ENCODE results near the gene FBXO28. TPM values are rescaled to one million over a fixed set of nuclear protein-coding genes. Genes with fewer than 3 reads are reported as not detected.

Gene FBXO28
- total RNA-seq, 1 experiment from 2014 or later = 36.6 TPM

DNA sequence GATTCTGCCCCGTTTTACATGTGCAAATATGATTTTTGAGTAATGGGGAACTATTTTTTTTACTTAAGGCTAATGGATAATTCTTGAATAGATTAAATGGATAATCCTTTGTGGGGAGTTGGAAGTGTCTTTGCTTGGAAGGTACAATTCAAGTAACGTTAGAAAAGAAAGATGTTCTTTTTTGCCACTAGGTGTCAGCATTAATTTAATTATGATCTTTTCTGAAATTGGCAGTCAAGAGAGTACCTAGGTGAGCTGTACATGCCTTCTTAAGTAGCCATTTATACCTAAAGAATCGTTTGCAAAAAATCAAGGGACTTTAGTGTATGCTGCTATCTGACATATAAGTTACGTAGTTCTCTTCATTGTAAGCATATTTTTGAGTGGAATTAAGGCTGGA, 2.2 kb downstream of the FBXO28 start:
- ChIA-PET CTCF (interaction anchor here (0.7 to 0.8 kb wide), 2 partner anchors 217 to 235 kb away, joined by 3 to 5 read pairs; no protein-coding TSS in a partner anchor), POLR2A (interaction anchor here (0.6 to 0.9 kb wide), 2 partner anchors 43 to 61 kb away, joined by 4 to 5 read pairs; no protein-coding TSS in a partner anchor)
- no peak; the same call in 1 of the 2 replicates for ATAC-seq
- in situ Hi-C loops (cut with HindIII; ENCODE audit: low pct_unique_long_range_greater_than_20kb, low sequenced_read_pairs) = no loop called here
- Histone ChIP-seq H3K4me1 (ENCODE audit: control insufficient read depth, insufficient read depth, low read length) (peaks cover 15% of the 10 kb centered on the region), H3K27ac (ENCODE audit: low read length) (no peak overlapping the region), H3K9me3 (ENCODE audit: control insufficient read depth, insufficient read depth, low read depth, low read length) (no peaks in the 10 kb centered on the region), H3K27me3 (ENCODE audit: control insufficient read depth, insufficient read depth, low read length) (no peaks in the 10 kb centered on the region), H3K36me3 (ENCODE audit: control insufficient read depth, insufficient read depth, low read length) (peaks cover 9% of the 10 kb centered on the region), H3K4me3 (ENCODE audit: low read depth in 2 of 2, low read length in 2 of 2) (no peak overlapping the region; a peak in 1 of 4 replicates)
- BruUV-seq (replicated peaks) = no TSS peak
- intact Hi-C loops (cut with micrococcal nuclease; ENCODE audit: unreplicated experiment) = loop anchor here (1.0 kb wide), 1 partner anchor 217 kb away; no protein-coding TSS in a partner anchor
- TF ChIP-seq, protein P1, sequence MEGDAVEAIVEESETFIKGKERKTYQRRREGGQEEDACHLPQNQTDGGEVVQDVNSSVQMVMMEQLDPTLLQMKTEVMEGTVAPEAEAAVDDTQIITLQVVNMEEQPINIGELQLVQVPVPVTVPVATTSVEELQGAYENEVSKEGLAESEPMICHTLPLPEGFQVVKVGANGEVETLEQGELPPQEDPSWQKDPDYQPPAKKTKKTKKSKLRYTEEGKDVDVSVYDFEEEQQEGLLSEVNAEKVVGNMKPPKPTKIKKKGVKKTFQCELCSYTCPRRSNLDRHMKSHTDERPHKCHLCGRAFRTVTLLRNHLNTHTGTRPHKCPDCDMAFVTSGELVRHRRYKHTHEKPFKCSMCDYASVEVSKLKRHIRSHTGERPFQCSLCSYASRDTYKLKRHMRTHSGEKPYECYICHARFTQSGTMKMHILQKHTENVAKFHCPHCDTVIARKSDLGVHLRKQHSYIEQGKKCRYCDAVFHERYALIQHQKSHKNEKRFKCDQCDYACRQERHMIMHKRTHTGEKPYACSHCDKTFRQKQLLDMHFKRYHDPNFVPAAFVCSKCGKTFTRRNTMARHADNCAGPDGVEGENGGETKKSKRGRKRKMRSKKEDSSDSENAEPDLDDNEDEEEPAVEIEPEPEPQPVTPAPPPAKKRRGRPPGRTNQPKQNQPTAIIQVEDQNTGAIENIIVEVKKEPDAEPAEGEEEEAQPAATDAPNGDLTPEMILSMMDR (IDR thresholded peaks at IDR 0.05) = peak; percentile 67; the same call in 1 of the 2 replicates
- no peak for TF ChIP-seq SIN3A (IDR thresholded peaks at IDR 0.05; ENCODE audit: borderline replicate concordance, insufficient read depth, low read depth, low read length)
- peak; percentile 63 for DNase-seq (ENCODE audit: low read depth, low spot score)

DNA sequence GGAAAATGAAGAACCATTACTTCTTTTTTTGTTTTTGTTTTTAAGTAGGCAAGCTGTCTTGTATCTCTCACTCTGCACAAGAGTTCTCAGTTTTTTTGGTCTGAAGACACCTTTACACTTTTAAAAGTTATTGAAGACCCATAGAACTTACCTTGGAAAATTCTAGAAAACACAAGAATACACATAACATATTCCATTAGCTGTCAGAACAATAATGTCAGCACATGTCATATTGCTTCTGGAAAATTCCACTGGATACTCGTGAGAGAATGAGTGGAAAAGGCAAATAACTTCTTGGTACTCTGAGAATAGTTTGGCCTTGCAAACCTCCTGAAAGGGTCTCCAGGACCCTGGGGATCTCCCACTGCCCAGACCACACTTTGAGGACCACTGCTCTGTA, 4.8 kb downstream of the FBXO28 start:
- TSS peak; percentile 15 for BruUV-seq (replicated peaks)

More for the DNA sequence above, 4.8 kb downstream of the FBXO28 start:
- ChIA-PET CTCF (no interaction called here), POLR2A (no interaction called here)
- ATAC-seq = no peak
- in situ Hi-C loops (cut with HindIII; ENCODE audit: low pct_unique_long_range_greater_than_20kb, low sequenced_read_pairs) (no loop called here), intact Hi-C loops (cut with micrococcal nuclease; ENCODE audit: unreplicated experiment) (no loop called here)
- H3K4me3 ChIP-seq (ENCODE audit: low read depth in 2 of 2, low read length in 2 of 2) = no peak overlapping the region
- H3K27me3 ChIP-seq (ENCODE audit: control insufficient read depth, insufficient read depth, low read length) = no peaks in the 10 kb centered on the region
- H3K9me3 ChIP-seq (ENCODE audit: control insufficient read depth, insufficient read depth, low read depth, low read length) = no peaks in the 10 kb centered on the region
- no peak for DNase-seq (ENCODE audit: low read depth, low spot score)
- H3K36me3 ChIP-seq (ENCODE audit: control insufficient read depth, insufficient read depth, low read length) = peaks cover 9% of the 10 kb centered on the region
- H3K4me1 ChIP-seq (ENCODE audit: control insufficient read depth, insufficient read depth, low read length) = peaks cover 11% of the 10 kb centered on the region
- TF ChIP-seq POLR2AphosphoS5 (IDR thresholded peaks at IDR 0.05; ENCODE audit: low read depth, low read length) (no peak), TCF7L2 (IDR thresholded peaks at IDR 0.05; ENCODE audit: low read depth, low read length) (no peak), SIN3A (IDR thresholded peaks at IDR 0.05; ENCODE audit: borderline replicate concordance, insufficient read depth, low read depth, low read length) (no peak)
- TF ChIP-seq, protein P2, sequence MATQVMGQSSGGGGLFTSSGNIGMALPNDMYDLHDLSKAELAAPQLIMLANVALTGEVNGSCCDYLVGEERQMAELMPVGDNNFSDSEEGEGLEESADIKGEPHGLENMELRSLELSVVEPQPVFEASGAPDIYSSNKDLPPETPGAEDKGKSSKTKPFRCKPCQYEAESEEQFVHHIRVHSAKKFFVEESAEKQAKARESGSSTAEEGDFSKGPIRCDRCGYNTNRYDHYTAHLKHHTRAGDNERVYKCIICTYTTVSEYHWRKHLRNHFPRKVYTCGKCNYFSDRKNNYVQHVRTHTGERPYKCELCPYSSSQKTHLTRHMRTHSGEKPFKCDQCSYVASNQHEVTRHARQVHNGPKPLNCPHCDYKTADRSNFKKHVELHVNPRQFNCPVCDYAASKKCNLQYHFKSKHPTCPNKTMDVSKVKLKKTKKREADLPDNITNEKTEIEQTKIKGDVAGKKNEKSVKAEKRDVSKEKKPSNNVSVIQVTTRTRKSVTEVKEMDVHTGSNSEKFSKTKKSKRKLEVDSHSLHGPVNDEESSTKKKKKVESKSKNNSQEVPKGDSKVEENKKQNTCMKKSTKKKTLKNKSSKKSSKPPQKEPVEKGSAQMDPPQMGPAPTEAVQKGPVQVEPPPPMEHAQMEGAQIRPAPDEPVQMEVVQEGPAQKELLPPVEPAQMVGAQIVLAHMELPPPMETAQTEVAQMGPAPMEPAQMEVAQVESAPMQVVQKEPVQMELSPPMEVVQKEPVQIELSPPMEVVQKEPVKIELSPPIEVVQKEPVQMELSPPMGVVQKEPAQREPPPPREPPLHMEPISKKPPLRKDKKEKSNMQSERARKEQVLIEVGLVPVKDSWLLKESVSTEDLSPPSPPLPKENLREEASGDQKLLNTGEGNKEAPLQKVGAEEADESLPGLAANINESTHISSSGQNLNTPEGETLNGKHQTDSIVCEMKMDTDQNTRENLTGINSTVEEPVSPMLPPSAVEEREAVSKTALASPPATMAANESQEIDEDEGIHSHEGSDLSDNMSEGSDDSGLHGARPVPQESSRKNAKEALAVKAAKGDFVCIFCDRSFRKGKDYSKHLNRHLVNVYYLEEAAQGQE (IDR thresholded peaks at IDR 0.05; ENCODE audit: insufficient read depth in 1 of 2, low read depth in 2 of 2, low read length in 1 of 2) = no peak
- TF ChIP-seq, protein P1 (IDR thresholded peaks at IDR 0.05) = no peak
- H3K27ac ChIP-seq (ENCODE audit: low read length) = no peak overlapping the region

All from Panc1 (cell line).